Activated CD4-positive, alpha-beta memory T cell treated with anti-CD3 and anti-CD28 coated beads for 36 hours (primary cell): ENCODE data around the gene GGPS1. TPM values are rescaled to one million over a fixed set of nuclear protein-coding genes. Genes with fewer than 3 reads are reported as not detected.
"Not testable (repeated sequence)": the region's sequence is repeated elsewhere in the genome, so short reads cannot be mapped to it uniquely, and the experiment has no call there.

Source experiments
- CTCF ChIA-PET: fragments of 350-600 bp; sonication (Branson Sonifier 250); formaldehyde crosslinking; loops from one replicate; lab custom pipeline; 2021; ENCODE audit warnings: antibody characterized with exemption, inconsistent platforms; lab: Charles Lee
- POLR2A ChIA-PET: fragments of 350-600 bp; sonication (Branson Sonifier 250); formaldehyde crosslinking; loops from one replicate; lab custom pipeline; 2021; ENCODE audit warnings: antibody characterized with exemption; lab: Charles Lee
- DNase-seq: peaks from one replicate; pipeline ENCODE4 v3.0.0-alpha.2; 2020
- H3K27ac Mint-ChIP-seq: one replicate; pipeline ENCODE4 v1.8.0; 2021; ENCODE audit warnings: mixed read lengths
- H3K27me3 Mint-ChIP-seq: one replicate; pipeline ENCODE4 v1.8.0; 2021; ENCODE audit warnings: mixed read lengths
- H3K36me3 Mint-ChIP-seq: one replicate; pipeline ENCODE4 v1.8.0; 2021; ENCODE audit warnings: mixed read lengths
- H3K4me1 Mint-ChIP-seq: one replicate; pipeline ENCODE4 v1.8.0; 2021; ENCODE audit warnings: low read depth, mixed read lengths
- H3K4me3 Mint-ChIP-seq: one replicate; pipeline ENCODE4 v1.8.0; 2021; ENCODE audit warnings: mild to moderate bottlenecking, mixed read lengths
- H3K9me3 Mint-ChIP-seq: one replicate; pipeline ENCODE4 v1.8.0; 2021; ENCODE audit warnings: mixed read lengths
- intact Hi-C: fragments of 100-400 bp; cut with micrococcal nuclease; formaldehyde crosslinking; loops from one replicate; pipeline ENCODE4 v1.15.1; 2023
- total RNA-seq, 2 experiments: library from RNA; stranded (reverse); gene quantifications; one replicate each; pipeline ENCODE4 v1.2.3, GENCODE V29; 2021

The GGPS1 gene
- total RNA-seq, 2 experiments from 2014 or later = 36.1 to 37.5 TPM

DNA sequence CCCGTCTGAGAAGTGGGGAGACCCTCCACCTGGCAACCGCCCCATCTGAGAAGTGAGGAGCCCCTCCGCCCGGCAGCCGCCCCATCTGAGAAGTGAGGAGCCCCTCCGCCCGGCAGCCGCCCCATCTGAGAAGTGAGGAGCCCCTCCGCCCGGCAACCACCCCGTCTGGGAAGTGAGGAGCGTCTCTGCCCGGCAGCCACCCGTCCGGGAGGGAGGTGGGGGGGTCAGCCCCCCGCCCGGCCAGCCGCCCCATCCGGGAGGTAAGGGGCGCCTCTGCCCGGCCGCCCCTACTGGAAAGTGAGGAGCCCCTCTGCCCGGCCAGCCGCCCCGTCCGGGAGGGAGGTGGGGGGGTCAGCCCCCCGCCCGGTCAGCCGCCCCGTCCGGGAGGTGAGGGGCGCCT, 19.2 kb upstream of the GGPS1 start:
- H3K9me3 Mint-ChIP-seq, intact Hi-C loops, CTCF ChIA-PET, H3K27ac Mint-ChIP-seq, DNase-seq, POLR2A ChIA-PET, H3K27me3 Mint-ChIP-seq, H3K4me3 Mint-ChIP-seq, H3K36me3 Mint-ChIP-seq: not testable (repeated sequence)
- peaks cover 64% of the 10 kb centered on the region for H3K4me1 Mint-ChIP-seq

DNA sequence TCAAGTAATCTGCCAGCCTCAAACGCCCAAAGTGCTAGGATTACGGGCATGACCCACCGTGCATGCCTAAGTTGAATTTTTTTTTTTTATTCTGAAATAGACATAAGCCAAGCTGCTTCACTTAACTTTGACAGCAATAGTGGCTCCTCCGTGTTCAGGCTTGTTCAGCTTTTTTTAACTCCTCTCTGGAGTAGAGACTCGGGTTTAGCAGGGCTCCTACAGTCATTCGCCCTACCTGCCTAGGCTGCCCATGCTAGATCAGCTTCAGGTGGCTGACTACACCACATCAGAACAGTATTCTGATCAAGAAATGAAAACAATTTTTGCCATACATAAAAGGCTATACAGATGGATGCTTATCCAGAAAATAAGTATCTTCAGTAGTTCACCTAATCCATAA, 15.1 kb upstream of the GGPS1 start:
- no peak for DNase-seq
- intact Hi-C loops = loop anchor here (2.0 to 5.0 kb wide), 3 partner anchors 14 to 41 kb away; partner anchors contain the start of genes ARID4B and GGPS1
- H3K27ac Mint-ChIP-seq = peak overlapping the region; percentile 67
- POLR2A ChIA-PET = interaction anchor here (1.5 to 1.6 kb wide), 2 partner anchors 13 kb away, joined by 4 read pairs; no protein-coding TSS in a partner anchor
- H3K36me3 Mint-ChIP-seq = peaks cover 5% of the 10 kb centered on the region
- H3K9me3 Mint-ChIP-seq = no peaks in the 10 kb centered on the region
- no peaks in the 10 kb centered on the region for H3K27me3 Mint-ChIP-seq
- peaks cover 56% of the 10 kb centered on the region for H3K4me1 Mint-ChIP-seq
- CTCF ChIA-PET = interaction anchor here (1.3 to 1.5 kb wide), 2 partner anchors 15 to 56 kb away, joined by 3 to 6 read pairs; no protein-coding TSS in a partner anchor
- H3K4me3 Mint-ChIP-seq = peak overlapping the region; percentile 18

DNA sequence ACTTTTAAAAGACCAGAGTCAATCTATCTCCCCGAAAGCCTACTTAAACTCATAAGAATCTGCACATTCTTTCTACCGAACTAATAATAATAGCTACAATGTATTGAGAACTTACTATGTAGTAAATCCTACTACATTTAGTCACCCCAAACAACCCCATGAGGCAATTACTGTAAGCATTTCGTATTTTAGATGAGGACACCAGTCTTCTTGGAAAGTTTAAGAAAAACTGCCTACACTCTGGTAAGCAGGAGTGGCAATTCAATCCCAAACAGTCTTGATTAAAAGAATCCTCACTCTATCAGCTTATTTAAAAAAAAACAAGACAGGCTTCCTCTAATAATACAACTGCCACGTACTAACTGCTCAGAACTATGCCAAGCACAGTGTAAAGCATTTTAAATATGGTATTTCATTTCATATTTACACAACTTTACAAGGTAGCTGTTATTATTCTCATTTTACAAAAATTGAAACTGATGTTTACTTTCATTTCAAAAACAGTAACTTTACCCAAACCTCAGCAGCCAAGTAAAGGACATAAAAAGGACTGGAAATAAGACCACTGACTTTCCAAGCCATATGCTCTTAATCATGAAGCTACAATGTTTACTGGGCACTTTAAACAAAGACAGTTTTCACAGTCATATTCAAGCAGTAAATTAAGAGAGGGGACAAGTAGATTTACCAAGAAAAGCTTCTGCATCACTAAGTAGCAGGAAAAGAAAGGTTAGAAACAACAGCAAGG, 14.3 kb upstream of the GGPS1 start:
- POLR2A ChIA-PET = interaction anchor here (1.5 to 1.6 kb wide), 2 partner anchors 13 to 14 kb away, joined by 4 read pairs; no protein-coding TSS in a partner anchor
- Mint-ChIP-seq H3K4me1 (peaks cover 62% of the 10 kb centered on the region), H3K36me3 (peaks cover 11% of the 10 kb centered on the region), H3K4me3 (peak overlapping the region; percentile 24), H3K27me3 (no peaks in the 10 kb centered on the region), H3K9me3 (no peaks in the 10 kb centered on the region), H3K27ac (peak overlapping the region; percentile 67)
- CTCF ChIA-PET = interaction anchor here (1.0 to 2.2 kb wide), 7 partner anchors 11 to 103 kb away, joined by 3 to 8 read pairs (median 6); partner anchors contain the start of genes ARID4B and GGPS1
- intact Hi-C loops = loop anchor here (2.0 to 5.0 kb wide), 3 partner anchors 15 to 42 kb away; partner anchors contain the start of genes ARID4B and GGPS1
- DNase-seq = no peak

DNA sequence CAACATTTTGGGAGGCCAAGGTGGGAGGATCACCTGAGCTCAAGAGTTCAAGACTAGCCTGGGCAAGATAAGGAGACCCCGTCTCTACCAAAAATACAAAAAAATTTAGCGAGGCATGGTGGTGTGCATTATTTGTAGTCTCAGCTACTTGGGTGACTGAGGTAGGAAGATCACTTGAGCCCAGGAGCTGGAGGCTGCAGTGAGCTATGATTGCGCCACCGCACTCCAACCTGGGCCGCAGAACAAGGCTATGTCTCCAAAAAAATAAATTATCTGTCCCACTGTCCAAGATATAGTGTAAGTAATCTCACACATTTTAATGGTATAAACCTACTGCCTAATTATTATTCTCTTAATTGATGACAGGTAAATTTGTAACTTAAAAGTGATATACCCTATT, 13.2 kb upstream of the GGPS1 start:
- Mint-ChIP-seq H3K36me3 (peaks cover 11% of the 10 kb centered on the region), H3K4me1 (peaks cover 67% of the 10 kb centered on the region), H3K27ac (peak overlapping the region; percentile 70), H3K4me3 (no peak overlapping the region), H3K9me3 (no peaks in the 10 kb centered on the region), H3K27me3 (no peaks in the 10 kb centered on the region)
- intact Hi-C loops = no loop called here
- no peak for DNase-seq
- ChIA-PET POLR2A (no interaction called here), CTCF (interaction anchor here (1.5 to 2.2 kb wide), 3 partner anchors 13 to 101 kb away, joined by 4 to 8 read pairs (median 6); partner anchors contain the start of genes ARID4B and GGPS1)

DNA sequence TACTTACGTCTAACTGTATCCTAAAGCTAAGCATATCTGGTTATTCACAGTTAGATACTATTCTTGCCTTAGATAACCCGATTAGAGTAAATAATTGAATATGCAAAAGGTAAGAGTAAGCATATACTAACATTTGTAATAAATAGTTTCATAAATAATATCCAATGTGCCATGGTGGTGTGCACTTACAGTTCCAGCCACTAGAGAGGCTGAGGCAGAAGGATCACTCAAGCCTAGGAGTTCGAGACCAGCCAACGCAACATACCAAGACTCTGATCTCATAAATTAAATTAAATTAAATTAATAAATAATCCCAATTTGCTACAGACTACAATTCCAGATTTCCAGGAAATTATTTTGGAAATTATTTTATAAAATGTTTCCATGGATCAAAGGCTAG, 12.6 kb upstream of the GGPS1 start:
- Mint-ChIP-seq H3K9me3 (no peaks in the 10 kb centered on the region), H3K36me3 (peaks cover 14% of the 10 kb centered on the region), H3K27me3 (no peaks in the 10 kb centered on the region), H3K27ac (peak overlapping the region; percentile 70), H3K4me3 (no peak overlapping the region), H3K4me1 (peaks cover 69% of the 10 kb centered on the region)
- POLR2A ChIA-PET = no interaction called here
- CTCF ChIA-PET = interaction anchor here (2.0 to 2.2 kb wide), 2 partner anchors 63 to 101 kb away, joined by 6 to 8 read pairs; no protein-coding TSS in a partner anchor
- DNase-seq = no peak
- intact Hi-C loops = no loop called here

DNA sequence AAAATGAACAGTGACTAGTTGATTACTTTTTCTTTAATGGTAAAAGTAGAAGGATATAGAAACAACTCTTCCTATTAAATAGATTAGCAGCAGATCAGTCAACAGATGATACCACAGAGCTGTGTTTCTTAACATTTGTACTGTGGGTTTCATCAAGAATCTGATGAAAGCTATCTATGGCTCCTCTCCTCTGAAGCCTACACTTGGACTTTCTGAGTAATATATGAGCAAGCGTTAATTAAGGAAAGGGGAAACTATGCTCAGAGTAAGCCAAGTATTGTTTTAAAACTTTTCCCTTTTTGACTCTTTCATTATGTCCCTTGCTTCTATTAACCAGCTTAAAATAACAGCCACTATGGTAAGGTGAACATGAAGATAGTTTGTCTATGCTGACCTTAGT, 11.2 kb upstream of the GGPS1 start:
- peak overlapping the region; percentile 68 for H3K27ac Mint-ChIP-seq
- peaks cover 19% of the 10 kb centered on the region for H3K36me3 Mint-ChIP-seq
- no peak overlapping the region for H3K4me3 Mint-ChIP-seq
- no peaks in the 10 kb centered on the region for H3K27me3 Mint-ChIP-seq
- H3K9me3 Mint-ChIP-seq = no peaks in the 10 kb centered on the region
- ChIA-PET CTCF (interaction anchor here (0.7 kb wide), 1 partner anchor 46 kb away, joined by 3 read pairs; no protein-coding TSS in a partner anchor), POLR2A (interaction anchor here (1.5 kb wide), 1 partner anchor 10 kb away, joined by 3 read pairs; no protein-coding TSS in a partner anchor)
- intact Hi-C loops = loop anchor here (1.0 kb wide), 2 partner anchors 11 to 12 kb away; partner anchors contain the start of genes ARID4B and GGPS1
- peaks cover 74% of the 10 kb centered on the region for H3K4me1 Mint-ChIP-seq
- DNase-seq = no peak

DNA sequence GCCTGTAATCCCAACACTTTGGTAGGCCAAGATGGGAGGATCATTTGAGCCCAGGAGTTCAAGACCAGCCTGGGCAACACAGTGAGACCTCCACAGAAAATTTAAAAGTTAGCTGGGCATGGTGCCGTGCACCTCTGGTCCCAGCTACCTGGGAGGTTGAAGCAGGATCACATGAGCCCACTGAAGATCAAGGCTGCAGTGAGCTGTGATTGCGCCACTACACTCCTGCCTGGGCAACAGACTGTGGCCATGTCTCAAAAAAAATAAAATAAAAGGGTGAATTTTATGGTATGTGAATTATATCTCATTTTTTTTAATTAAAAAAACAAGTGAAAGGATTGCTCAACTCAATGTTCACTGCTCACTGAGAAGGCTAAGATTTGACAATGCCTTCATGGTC, 9.1 kb upstream of the GGPS1 start:
- Mint-ChIP-seq H3K4me3 (no peak overlapping the region), H3K9me3 (no peaks in the 10 kb centered on the region), H3K27ac (no peak overlapping the region), H3K4me1 (peaks cover 69% of the 10 kb centered on the region), H3K27me3 (no peaks in the 10 kb centered on the region), H3K36me3 (peaks cover 25% of the 10 kb centered on the region)
- intact Hi-C loops = no loop called here
- DNase-seq = no peak
- CTCF ChIA-PET = interaction anchor here (0.7 to 0.8 kb wide), 3 partner anchors 98 to 431 kb away, joined by 3 to 5 read pairs (median 3); no protein-coding TSS in a partner anchor
- POLR2A ChIA-PET = interaction anchor here (1.4 kb wide), 1 partner anchor 158 kb away, joined by 4 read pairs; the partner anchor contains the start of gene RBM34

DNA sequence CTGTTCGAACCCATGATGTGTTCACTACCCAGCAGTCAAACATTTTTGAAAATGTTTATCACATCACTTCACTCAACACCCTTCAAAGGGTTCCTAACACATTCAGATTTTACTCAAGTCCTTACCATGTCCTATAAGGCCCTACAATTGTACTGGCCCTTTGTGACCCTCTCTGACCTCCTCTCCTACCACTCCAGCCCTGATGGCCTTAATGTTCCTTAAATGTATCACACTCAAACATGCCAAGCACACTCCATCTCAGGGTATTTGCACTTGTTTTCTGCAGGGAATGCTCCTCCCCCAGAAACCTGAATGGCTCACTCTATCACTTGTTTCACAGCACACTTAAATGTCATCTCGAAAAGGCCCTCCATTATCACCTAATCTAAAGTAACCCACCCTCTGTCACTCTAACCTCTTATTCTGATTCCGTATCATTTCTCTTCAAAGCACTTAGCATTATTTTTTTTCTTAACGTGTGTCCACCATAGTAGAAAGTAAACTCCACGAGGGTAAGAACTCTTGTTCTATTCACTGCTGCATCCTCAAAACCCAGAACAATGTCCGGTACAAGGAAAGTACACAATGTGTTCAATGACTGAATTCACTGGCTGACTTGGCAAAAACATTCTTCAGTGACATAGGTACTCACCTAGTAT, 7.7 kb upstream of the GGPS1 start:
- Mint-ChIP-seq H3K27ac (peak overlapping the region; percentile 44), H3K27me3 (no peaks in the 10 kb centered on the region), H3K9me3 (no peaks in the 10 kb centered on the region), H3K4me1 (peaks cover 68% of the 10 kb centered on the region), H3K36me3 (peaks cover 27% of the 10 kb centered on the region), H3K4me3 (no peak overlapping the region)
- CTCF ChIA-PET = no interaction called here
- intact Hi-C loops = no loop called here
- POLR2A ChIA-PET = no interaction called here
- DNase-seq = no peak

DNA sequence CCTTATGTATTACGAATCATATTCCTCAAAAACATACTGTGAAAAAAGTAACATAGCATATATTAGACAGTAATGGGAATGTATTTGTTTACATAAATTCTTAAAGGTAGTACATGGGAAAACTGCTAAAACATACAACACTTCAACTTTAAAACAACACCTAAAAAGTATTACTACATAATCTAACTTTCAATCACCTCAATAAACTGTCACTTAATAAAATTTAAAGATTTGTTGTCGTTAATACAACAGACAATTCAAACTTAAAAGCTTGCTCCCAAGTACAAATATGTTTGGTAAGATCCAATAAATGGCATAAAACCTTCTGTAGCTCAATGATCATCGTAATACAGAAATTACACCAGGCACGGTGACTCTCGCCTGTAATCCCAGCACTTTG, 4.1 kb upstream of the GGPS1 start:
- ChIA-PET CTCF (interaction anchor here (1.1 to 1.4 kb wide), 3 partner anchors 10 to 91 kb away, joined by 3 to 4 read pairs (median 3); no protein-coding TSS in a partner anchor), POLR2A (interaction anchor here (1.0 kb wide), 1 partner anchor 24 kb away, joined by 3 read pairs; no protein-coding TSS in a partner anchor)
- no peaks in the 10 kb centered on the region for H3K27me3 Mint-ChIP-seq
- H3K4me3 Mint-ChIP-seq = peak overlapping the region; percentile 55
- peak overlapping the region; percentile 70 for H3K27ac Mint-ChIP-seq
- H3K9me3 Mint-ChIP-seq = no peaks in the 10 kb centered on the region
- intact Hi-C loops = no loop called here
- H3K36me3 Mint-ChIP-seq = peaks cover 32% of the 10 kb centered on the region
- DNase-seq = no peak
- peaks cover 52% of the 10 kb centered on the region for H3K4me1 Mint-ChIP-seq

DNA sequence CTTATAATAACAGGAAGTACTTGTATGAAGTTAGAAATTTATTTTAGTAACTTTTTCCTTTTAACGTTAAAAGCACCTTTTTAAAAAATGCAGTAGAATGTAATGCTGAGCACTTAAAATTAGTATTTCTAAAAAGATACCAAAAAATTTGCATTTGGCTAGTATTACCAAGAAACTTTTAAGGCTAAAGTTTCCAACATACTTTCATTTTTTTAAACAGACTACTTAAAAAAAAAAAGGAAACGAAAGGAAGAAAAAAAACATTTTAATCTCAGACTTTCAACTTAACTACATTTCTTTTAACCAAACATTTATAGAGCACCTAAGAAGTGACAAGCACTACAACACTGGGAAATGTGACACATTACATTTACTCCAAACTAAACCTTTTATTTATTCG, 3.2 kb upstream of the GGPS1 start:
- intact Hi-C loops = loop anchor here (5.0 kb wide), 2 partner anchors 218 to 542 kb away; partner anchors contain the start of gene LYST
- no peak for DNase-seq
- no peaks in the 10 kb centered on the region for H3K27me3 Mint-ChIP-seq
- peak overlapping the region; percentile 94 for H3K27ac Mint-ChIP-seq
- H3K9me3 Mint-ChIP-seq = no peaks in the 10 kb centered on the region
- peaks cover 48% of the 10 kb centered on the region for H3K4me1 Mint-ChIP-seq
- CTCF ChIA-PET = interaction anchor here (1.1 to 1.4 kb wide), 3 partner anchors 11 to 90 kb away, joined by 3 to 4 read pairs (median 3); no protein-coding TSS in a partner anchor
- peak overlapping the region; percentile 95 for H3K4me3 Mint-ChIP-seq
- peaks cover 30% of the 10 kb centered on the region for H3K36me3 Mint-ChIP-seq
- POLR2A ChIA-PET = interaction anchor here (1.0 kb wide), 1 partner anchor 25 kb away, joined by 3 read pairs; no protein-coding TSS in a partner anchor

DNA sequence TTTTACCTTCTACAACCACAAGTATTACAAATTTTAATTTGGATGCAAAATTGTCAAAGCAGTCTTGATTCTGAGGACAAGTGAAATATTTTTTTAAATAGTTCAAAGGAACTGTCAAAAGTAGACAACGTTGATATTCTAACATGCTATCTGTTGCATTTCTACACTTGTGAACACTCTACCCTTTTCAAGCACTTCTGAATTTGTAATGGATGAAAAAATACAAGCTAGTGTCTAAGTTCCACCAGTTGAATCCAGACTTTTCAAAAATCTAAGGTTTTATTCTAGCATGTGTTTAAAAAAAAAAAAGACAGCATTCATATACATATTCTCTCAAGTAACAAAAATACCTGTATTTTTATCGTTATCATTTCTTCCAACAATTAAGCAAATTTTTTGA, 2.5 kb upstream of the GGPS1 start:
- DNase-seq = no peak
- no peaks in the 10 kb centered on the region for H3K9me3 Mint-ChIP-seq
- peak overlapping the region; percentile 94 for H3K27ac Mint-ChIP-seq
- POLR2A ChIA-PET = interaction anchor here (0.8 kb wide), 1 partner anchor 41 kb away, joined by 3 read pairs; the partner anchor contains the start of gene TBCE
- intact Hi-C loops = loop anchor here (5.0 kb wide), 2 partner anchors 219 to 541 kb away; partner anchors contain the start of gene LYST
- CTCF ChIA-PET = interaction anchor here (0.6 to 1.0 kb wide), 2 partner anchors 221 to 537 kb away, joined by 3 read pairs; no protein-coding TSS in a partner anchor
- peaks cover 26% of the 10 kb centered on the region for H3K36me3 Mint-ChIP-seq
- H3K27me3 Mint-ChIP-seq = no peaks in the 10 kb centered on the region
- H3K4me3 Mint-ChIP-seq = peak overlapping the region; percentile 95
- peaks cover 45% of the 10 kb centered on the region for H3K4me1 Mint-ChIP-seq
